ENCODE results near the gene COL27A1.

The COL27A1 gene

GRCh38 chr9:114180696-114181606 lies 25.6 kb downstream of the COL27A1 start:
- H2AK5ac ChIP-seq (ENCODE audit: low read length), result no peak overlapping the region
- H3K56ac ChIP-seq (ENCODE audit: low read length), result no peak overlapping the region
- WGBS (ENCODE audit: extremely low coverage, insufficient coverage, low lambda C conversion rate), result no CpG with 5 or more reads among the region's 14 CpGs
- H2BK120ac ChIP-seq (ENCODE audit: low read depth, low read length), result no peak overlapping the region
- DNase-seq, result no peak
- H3K23ac ChIP-seq (ENCODE audit: low read length), result no peak overlapping the region
- H3K79me2 ChIP-seq (ENCODE audit: control insufficient read depth, insufficient read depth, low read length), result no peaks in the 10 kb centered on the region
- no peak overlapping the region for H2BK15ac ChIP-seq (replicated peaks; ENCODE audit: low read depth)
- H3K4me3 ChIP-seq (ENCODE audit: low read length), result no peak overlapping the region
- H3K27me3 ChIP-seq (ENCODE audit: insufficient read depth, low read length, poor library complexity), result no peaks in the 10 kb centered on the region
- no peak overlapping the region for H3K4me2 ChIP-seq (ENCODE audit: low read length)
- H2BK5ac ChIP-seq (ENCODE audit: low read length), result no peak overlapping the region
- H3K18ac ChIP-seq (ENCODE audit: low read length), result no peak overlapping the region
- H3K36me3 ChIP-seq (ENCODE audit: control insufficient read depth, insufficient read depth, low read length), result peaks cover 2% of the 10 kb centered on the region
- H3K4ac ChIP-seq (ENCODE audit: low read depth, low read length), result no peak overlapping the region
- H3K4me1 ChIP-seq (ENCODE audit: control insufficient read depth, low read depth, low read length), result no peaks in the 10 kb centered on the region
- H3K9ac ChIP-seq (ENCODE audit: low read length), result no peak overlapping the region
- no peak overlapping the region for H3K27ac ChIP-seq (ENCODE audit: low read depth, low read length)
- H4K5ac ChIP-seq (ENCODE audit: low read length), result no peak overlapping the region
- no peaks in the 10 kb centered on the region for H3K79me1 ChIP-seq (ENCODE audit: low read length)
- H4K8ac ChIP-seq (ENCODE audit: low read depth, low read length), result no peak overlapping the region

DNA sequence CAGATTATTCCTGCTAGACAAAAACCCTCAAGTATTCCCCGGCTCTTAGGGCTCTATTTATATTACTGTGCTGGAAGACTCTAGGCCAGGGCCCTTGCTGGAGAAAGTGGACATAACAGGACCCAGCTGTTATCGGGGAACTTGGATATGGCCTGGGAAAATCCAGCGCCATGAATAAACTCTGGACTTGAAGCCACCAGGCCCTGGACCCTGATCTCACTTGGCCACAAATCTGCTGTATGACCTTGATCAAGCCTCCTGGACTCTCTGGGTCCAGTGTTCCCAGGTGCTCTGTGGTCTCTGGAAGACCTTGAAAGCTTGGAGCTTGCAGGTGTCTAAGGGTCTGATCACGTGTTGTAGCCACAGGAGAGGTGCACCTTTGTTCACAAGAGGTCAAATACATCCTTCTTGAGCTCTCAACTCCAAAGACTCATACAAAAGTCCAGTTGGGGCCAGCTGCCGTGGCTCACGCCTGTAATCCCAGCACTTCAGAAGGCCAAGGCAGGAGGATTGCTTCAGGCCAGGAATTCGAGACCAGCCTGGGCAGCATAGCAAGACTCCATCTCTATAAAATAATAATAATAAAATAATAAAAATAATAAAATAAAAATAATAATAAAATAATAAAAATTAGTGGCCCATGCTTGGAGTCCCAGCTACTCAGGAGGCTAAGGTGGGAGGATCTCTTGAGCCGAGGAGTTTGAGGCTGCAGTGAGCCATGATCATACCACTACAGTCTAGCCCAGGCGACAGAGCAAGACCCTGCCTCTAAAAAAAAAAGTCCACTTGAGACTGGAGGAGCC lies 26.5 kb downstream of the COL27A1 start:
- no peaks in the 10 kb centered on the region for H3K27me3 ChIP-seq (ENCODE audit: insufficient read depth, low read length, poor library complexity)
- no peak overlapping the region for H2BK15ac ChIP-seq (replicated peaks; ENCODE audit: low read depth)
- H3K4me2 ChIP-seq (ENCODE audit: low read length), result no peak overlapping the region
- H3K56ac ChIP-seq (ENCODE audit: low read length), result no peak overlapping the region
- H3K79me1 ChIP-seq (ENCODE audit: low read length), result no peaks in the 10 kb centered on the region
- no peak overlapping the region for H2BK5ac ChIP-seq (ENCODE audit: low read length)
- H3K27ac ChIP-seq (ENCODE audit: low read depth, low read length), result no peak overlapping the region
- H3K18ac ChIP-seq (ENCODE audit: low read length), result no peak overlapping the region
- H2BK120ac ChIP-seq (ENCODE audit: low read depth, low read length), result no peak overlapping the region
- H3K36me3 ChIP-seq (ENCODE audit: control insufficient read depth, insufficient read depth, low read length), result peaks cover 2% of the 10 kb centered on the region
- H2AK5ac ChIP-seq (ENCODE audit: low read length), result no peak overlapping the region
- H3K23ac ChIP-seq (ENCODE audit: low read length), result no peak overlapping the region
- no peak overlapping the region for H3K4ac ChIP-seq (ENCODE audit: low read depth, low read length)
- H4K8ac ChIP-seq (ENCODE audit: low read depth, low read length), result no peak overlapping the region
- no peak overlapping the region for H3K4me3 ChIP-seq (ENCODE audit: low read length)
- H4K5ac ChIP-seq (ENCODE audit: low read length), result no peak overlapping the region
- DNase-seq, result no peak
- no peaks in the 10 kb centered on the region for H3K4me1 ChIP-seq (ENCODE audit: control insufficient read depth, low read depth, low read length)
- H3K9ac ChIP-seq (ENCODE audit: low read length), result no peak overlapping the region
- no peaks in the 10 kb centered on the region for H3K79me2 ChIP-seq (ENCODE audit: control insufficient read depth, insufficient read depth, low read length)
- WGBS (ENCODE audit: extremely low coverage, insufficient coverage, low lambda C conversion rate), result no CpG with 5 or more reads among the region's 9 CpGs

- Histone ChIP-seq H2AK5ac (ENCODE audit: low read length) (no peak overlapping the region), H2BK120ac (ENCODE audit: low read depth, low read length) (no peak overlapping the region), H3K4ac (ENCODE audit: low read depth, low read length) (no peak overlapping the region), H2BK5ac (ENCODE audit: low read length) (no peak overlapping the region), H3K27me3 (ENCODE audit: insufficient read depth, low read length, poor library complexity) (no peaks in the 10 kb centered on the region), H3K79me2 (ENCODE audit: control insufficient read depth, insufficient read depth, low read length) (no peaks in the 10 kb centered on the region), H3K56ac (ENCODE audit: low read length) (no peak overlapping the region), H3K27ac (ENCODE audit: low read depth, low read length) (no peak overlapping the region), H3K4me3 (ENCODE audit: low read length) (no peak overlapping the region), H4K8ac (ENCODE audit: low read depth, low read length) (no peak overlapping the region), H3K18ac (ENCODE audit: low read length) (no peak overlapping the region), H3K9ac (ENCODE audit: low read length) (no peak overlapping the region), H4K5ac (ENCODE audit: low read length) (no peak overlapping the region), H2BK15ac (replicated peaks; ENCODE audit: low read depth) (no peak overlapping the region), H3K79me1 (ENCODE audit: low read length) (no peaks in the 10 kb centered on the region), H3K4me1 (ENCODE audit: control insufficient read depth, low read depth, low read length) (no peaks in the 10 kb centered on the region), H3K36me3 (ENCODE audit: control insufficient read depth, insufficient read depth, low read length) (peaks cover 2% of the 10 kb centered on the region), H3K23ac (ENCODE audit: low read length) (no peak overlapping the region), H3K4me2 (ENCODE audit: low read length) (no peak overlapping the region)
- no peak for DNase-seq
- no CpG with 5 or more reads among the region's 6 CpGs for WGBS (ENCODE audit: extremely low coverage, insufficient coverage, low lambda C conversion rate)
Measured at GRCh38 chr9:114183006-114183405, 27.7 kb downstream of the COL27A1 start.

DNA sequence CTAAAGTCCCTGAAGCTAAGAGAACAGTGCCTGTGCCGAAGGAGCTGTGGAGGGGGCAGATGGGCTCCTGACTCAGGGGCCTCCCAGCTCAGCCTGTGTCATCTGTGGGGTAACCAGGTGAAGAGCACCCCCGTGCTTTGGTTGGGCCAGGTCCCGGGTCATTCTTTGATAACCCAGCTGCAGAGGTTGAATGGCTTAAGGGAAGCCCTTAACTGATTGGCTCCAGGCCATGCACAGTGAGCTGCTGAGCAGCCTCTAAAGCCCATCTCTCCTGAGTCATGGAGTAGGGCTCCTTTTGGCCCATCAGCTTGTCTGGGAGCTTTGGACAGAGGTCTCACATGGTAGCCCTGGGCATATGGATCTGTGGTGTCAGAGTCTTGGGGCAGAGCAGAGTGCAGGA lies 28.7 kb downstream of the COL27A1 start:
- no peak overlapping the region for H3K4me3 ChIP-seq (ENCODE audit: low read length)
- H2AK5ac ChIP-seq (ENCODE audit: low read length), result no peak overlapping the region
- H3K4me2 ChIP-seq (ENCODE audit: low read length), result no peak overlapping the region
- H3K9ac ChIP-seq (ENCODE audit: low read length), result no peak overlapping the region
- no peaks in the 10 kb centered on the region for H3K36me3 ChIP-seq (ENCODE audit: control insufficient read depth, insufficient read depth, low read length)
- WGBS (ENCODE audit: extremely low coverage, insufficient coverage, low lambda C conversion rate), result no CpG with 5 or more reads among the region's 3 CpGs
- no peak overlapping the region for H4K8ac ChIP-seq (ENCODE audit: low read depth, low read length)
- no peak overlapping the region for H3K4ac ChIP-seq (ENCODE audit: low read depth, low read length)
- H4K5ac ChIP-seq (ENCODE audit: low read length), result no peak overlapping the region
- no peaks in the 10 kb centered on the region for H3K79me1 ChIP-seq (ENCODE audit: low read length)
- H2BK120ac ChIP-seq (ENCODE audit: low read depth, low read length), result no peak overlapping the region
- H3K79me2 ChIP-seq (ENCODE audit: control insufficient read depth, insufficient read depth, low read length), result no peaks in the 10 kb centered on the region
- no peak overlapping the region for H2BK15ac ChIP-seq (replicated peaks; ENCODE audit: low read depth)
- H2BK5ac ChIP-seq (ENCODE audit: low read length), result no peak overlapping the region
- H3K27ac ChIP-seq (ENCODE audit: low read depth, low read length), result no peak overlapping the region
- H3K27me3 ChIP-seq (ENCODE audit: insufficient read depth, low read length, poor library complexity), result no peaks in the 10 kb centered on the region
- H3K56ac ChIP-seq (ENCODE audit: low read length), result no peak overlapping the region
- no peak overlapping the region for H3K23ac ChIP-seq (ENCODE audit: low read length)
- no peaks in the 10 kb centered on the region for H3K4me1 ChIP-seq (ENCODE audit: control insufficient read depth, low read depth, low read length)
- H3K18ac ChIP-seq (ENCODE audit: low read length), result no peak overlapping the region
- no peak for DNase-seq

DNA sequence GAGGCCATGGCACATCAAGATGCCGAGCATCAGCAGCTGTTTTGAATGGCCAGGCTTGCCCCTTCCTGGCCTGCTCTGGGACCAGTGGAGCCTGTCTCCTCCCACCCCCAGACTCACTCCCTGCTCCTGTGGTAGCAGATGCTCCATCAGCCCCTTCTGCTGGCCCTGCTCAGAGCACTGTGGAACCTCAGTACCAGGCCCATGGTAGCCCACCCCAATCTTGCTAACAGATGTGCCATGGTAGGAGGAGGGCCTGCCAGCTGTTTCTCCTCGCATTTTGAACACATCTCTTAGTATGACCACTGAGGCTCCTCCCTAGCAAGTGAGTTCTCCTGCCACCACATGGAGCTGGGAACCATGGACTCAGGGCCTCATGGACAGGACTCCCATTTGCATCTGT lies 29.5 kb downstream of the COL27A1 start:
- Histone ChIP-seq H3K4ac (ENCODE audit: low read depth, low read length) (no peak overlapping the region), H3K27me3 (ENCODE audit: insufficient read depth, low read length, poor library complexity) (no peaks in the 10 kb centered on the region), H3K79me1 (ENCODE audit: low read length) (no peaks in the 10 kb centered on the region), H3K36me3 (ENCODE audit: control insufficient read depth, insufficient read depth, low read length) (no peaks in the 10 kb centered on the region), H3K27ac (ENCODE audit: low read depth, low read length) (no peak overlapping the region), H3K18ac (ENCODE audit: low read length) (no peak overlapping the region), H3K79me2 (ENCODE audit: control insufficient read depth, insufficient read depth, low read length) (no peaks in the 10 kb centered on the region), H3K56ac (ENCODE audit: low read length) (no peak overlapping the region), H2BK5ac (ENCODE audit: low read length) (no peak overlapping the region), H4K8ac (ENCODE audit: low read depth, low read length) (no peak overlapping the region), H2AK5ac (ENCODE audit: low read length) (no peak overlapping the region), H4K5ac (ENCODE audit: low read length) (no peak overlapping the region), H3K4me3 (ENCODE audit: low read length) (no peak overlapping the region), H3K4me1 (ENCODE audit: control insufficient read depth, low read depth, low read length) (no peaks in the 10 kb centered on the region), H3K23ac (ENCODE audit: low read length) (no peak overlapping the region), H3K9ac (ENCODE audit: low read length) (no peak overlapping the region), H2BK15ac (replicated peaks; ENCODE audit: low read depth) (no peak overlapping the region), H3K4me2 (ENCODE audit: low read length) (no peak overlapping the region), H2BK120ac (ENCODE audit: low read depth, low read length) (no peak overlapping the region)
- WGBS (ENCODE audit: extremely low coverage, insufficient coverage, low lambda C conversion rate), result no CpG with 5 or more reads among the region's 2 CpGs
- no peak for DNase-seq
